Measurements from ENCODE around the gene PROP1. TPM values are rescaled to one million over a fixed set of nuclear protein-coding genes. Genes with fewer than 3 reads are reported as not detected.
"Not testable (repeated sequence)": the region's sequence is repeated elsewhere in the genome, so short reads cannot be mapped to it uniquely, and the experiment has no call there.

PROP1 gene
- total RNA-seq (not detected in 2 replicates), polyA plus RNA-seq (not detected in 2 replicates), polyA minus RNA-seq (not detected in 2 replicates), Bru-seq, nascent RNA (not detected), BruChase-seq, experiment 1, labeled RNA remaining after a 6-hour chase (percentile 13 among the genes with signal in this experiment), BruChase-seq, experiment 2, labeled RNA remaining after a 2-hour chase (not detected)
- polyA plus RNA-seq (2011; cell fraction: cytosol; rRNA removed): not detected in 2 replicates
- polyA plus RNA-seq (2011; cell fraction: nucleus; rRNA removed): not detected in 2 replicates
- polyA plus RNA-seq (2012): not detected in 2 replicates
- not detected for polyA minus RNA-seq (2011; cell fraction: cytosol; rRNA and poly(A)+ RNA removed)
- polyA minus RNA-seq (2011; cell fraction: nucleus; rRNA and poly(A)+ RNA removed): not detected in 2 replicates
- long read RNA-seq: 0 reads

DNA sequence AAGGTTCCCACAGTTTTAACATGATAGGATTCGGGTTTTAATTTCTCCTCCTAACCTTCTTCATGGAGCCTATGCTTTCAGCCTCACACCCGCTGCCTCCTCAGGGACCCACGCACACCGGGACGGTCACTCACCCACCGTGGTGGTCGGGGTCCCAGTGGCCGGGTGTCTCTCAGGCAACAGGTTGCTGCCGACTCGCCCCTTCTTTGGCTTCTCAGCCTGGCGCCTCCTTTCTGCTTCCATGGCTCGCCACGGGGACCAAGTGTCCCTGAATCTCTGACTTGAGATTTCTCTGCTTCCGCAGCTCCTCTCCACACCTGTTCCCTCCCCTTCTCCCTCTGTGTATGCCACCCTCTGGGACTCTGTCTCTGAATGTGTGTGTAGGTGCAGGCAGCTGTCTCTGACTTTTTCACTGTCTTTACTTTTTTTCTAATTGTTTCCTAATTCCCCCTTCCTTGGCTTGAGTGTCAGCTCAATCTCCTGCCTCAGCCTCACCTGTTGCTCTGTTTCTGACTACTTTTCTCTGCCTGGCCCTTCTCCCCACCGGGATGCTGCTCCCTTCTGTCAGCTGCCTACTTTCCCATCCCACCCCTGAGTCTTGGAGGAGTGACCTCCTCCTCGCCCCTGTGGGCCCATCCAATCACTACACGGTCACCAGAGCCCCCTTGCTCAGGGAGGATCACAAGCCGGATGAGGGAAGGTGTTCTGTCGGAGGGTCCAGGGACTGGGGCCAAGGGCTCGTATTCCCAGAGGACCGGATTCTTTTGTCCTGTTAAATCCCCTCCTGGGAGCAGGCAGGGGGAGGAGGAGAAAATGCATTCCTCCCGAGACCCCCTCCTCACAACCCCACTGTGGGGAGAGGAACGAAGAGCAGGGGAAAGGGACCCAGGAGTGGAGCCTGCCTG is at the start of gene PROP1:
TSS of gene PROP1 (minus strand) at position 552 of the 905 bp plus-strand sequence. CDS start at position 243, 309 bp downstream.
- intact Hi-C loops (cut with micrococcal nuclease) (no loop called here), dilution Hi-C loops (cut with MboI; ENCODE audit: extremely low pct_ligation_motif_present, low sequenced_read_pairs) (no loop called here)
- Histone ChIP-seq H3K4me1 (ENCODE audit: control insufficient read depth, extremely low read depth, insufficient read depth, low read length) (no peaks in the 10 kb centered on the region), H3K79me2 (ENCODE audit: control insufficient read depth, insufficient read depth, low read length) (no peaks in the 10 kb centered on the region), H4K20me1 (replicated peaks; ENCODE audit: control insufficient read depth, extremely low read depth, insufficient read depth, low read length) (no peaks in the 10 kb centered on the region), H2AFZ (ENCODE audit: low read depth, low read length) (no peak within 1 kb of the TSS), H3K27me3 (ENCODE audit: control insufficient read depth in 2 of 2, insufficient read depth in 2 of 2, low read length in 2 of 2) (peaks cover 0 to 2% of the 10 kb centered on the region in 2 experiments), H3K27ac (ENCODE audit: insufficient read depth, low read depth, low read length) (no peak within 1 kb of the TSS), H3K9ac (replicated peaks; ENCODE audit: extremely low read depth, insufficient read depth, low read length) (no peak within 1 kb of the TSS), H3K4me2 (ENCODE audit: insufficient read depth, low read length) (no peak within 1 kb of the TSS), H3K4me3 (replicated peaks in 1 of 3; ENCODE audit: insufficient read depth in 1 of 3, low read depth in 1 of 3, low read length in 3 of 3) (no peak within 1 kb of the TSS), H3K9me3 (replicated peaks; ENCODE audit: control insufficient read depth, insufficient read depth, low read length) (no peaks in the 10 kb centered on the region), H3K36me3 (ENCODE audit: control insufficient read depth in 2 of 2, extremely low read depth in 1 of 2, insufficient read depth in 2 of 2, low read length in 2 of 2) (no peaks in the 10 kb centered on the region), H3K9me1 (replicated peaks; ENCODE audit: control insufficient read depth, extremely low read depth, insufficient read depth, low read length) (no peaks in the 10 kb centered on the region)
- FAIRE-seq (no peak), DNase-seq (ENCODE audit: low read depth, low spot score) (no peak)
- ChIA-PET CTCF (interaction anchor here (1.0 kb wide), 1 partner anchor 9 kb away, joined by 3 read pairs; no protein-coding TSS in a partner anchor), POLR2A (no interaction called here)
- BruUV-seq (replicated peaks): no TSS peak
- TF ChIP-seq JUN (IDR thresholded peaks at IDR 0.05; ENCODE audit: borderline replicate concordance, insufficient read depth, insufficient read length, low read depth) (no peak), EZH2 (IDR thresholded peaks at IDR 0.05; ENCODE audit: borderline replicate concordance, low read depth, low read length, severe bottlenecking) (no peak), POLR2AphosphoS5 (IDR thresholded peaks at IDR 0.05; ENCODE audit: insufficient read depth, low read depth, low read length) (no peak), FOS (IDR thresholded peaks at IDR 0.05; ENCODE audit: borderline replicate concordance, insufficient read depth, low read length) (no peak), MYC (IDR thresholded peaks at IDR 0.05; ENCODE audit: low read depth, low read length) (no peak), POLR2A (IDR thresholded peaks at IDR 0.05; ENCODE audit: low read depth, low read length) (no peak), MAX (IDR thresholded peaks at IDR 0.05; ENCODE audit: insufficient read depth, insufficient read length) (no peak), CTCF (IDR thresholded peaks at IDR 0.05; ENCODE audit: extremely low read depth in 1 of 2, insufficient read depth in 1 of 2, low read depth in 1 of 2, low read length in 2 of 2) (no peak), GATA2 (IDR thresholded peaks at IDR 0.05; ENCODE audit: insufficient read depth, insufficient read length, low read depth, low read length) (no peak)

DNA sequence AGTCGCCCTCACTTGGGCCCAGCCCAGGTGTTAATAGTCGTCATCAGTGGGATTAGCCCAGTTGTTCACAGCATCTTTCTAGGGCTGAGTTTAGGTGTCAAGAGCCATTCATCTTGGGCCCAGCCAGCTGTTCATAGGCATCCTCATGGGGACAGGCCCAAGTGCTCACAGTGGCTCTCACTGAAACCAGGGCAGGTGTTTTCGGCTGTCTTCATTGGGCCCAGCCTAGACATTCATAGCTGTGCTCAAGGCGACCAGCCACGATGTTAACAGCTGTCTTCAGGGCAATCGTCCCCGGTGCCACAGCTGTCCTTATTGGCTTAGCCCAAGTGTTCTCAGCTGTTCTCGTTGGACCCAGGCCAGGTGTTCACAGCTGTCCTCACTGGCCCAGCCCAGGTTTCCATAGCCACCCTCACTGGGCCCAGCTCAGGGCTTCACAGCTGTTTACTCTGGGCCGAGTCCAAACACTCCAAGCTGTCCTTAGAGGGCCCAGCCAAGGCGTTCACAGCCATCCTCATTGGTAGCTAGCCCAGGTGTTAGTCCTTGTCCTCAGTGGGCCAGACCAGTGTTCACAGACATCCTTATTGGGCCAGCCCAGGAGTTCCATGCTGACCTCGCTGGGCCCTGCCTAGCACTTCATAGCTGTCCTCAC is 23.5 kb upstream of the PROP1 start:
- H4K20me1 ChIP-seq (replicated peaks; ENCODE audit: control insufficient read depth, extremely low read depth, insufficient read depth, low read length); intact Hi-C loops (cut with micrococcal nuclease); dilution Hi-C loops (cut with MboI; ENCODE audit: extremely low pct_ligation_motif_present, low sequenced_read_pairs); H3K4me3 ChIP-seq (replicated peaks in 1 of 3; ENCODE audit: insufficient read depth in 1 of 3, low read depth in 1 of 3, low read length in 3 of 3); H3K79me2 ChIP-seq (ENCODE audit: control insufficient read depth, insufficient read depth, low read length); H3K9me3 ChIP-seq (replicated peaks; ENCODE audit: control insufficient read depth, insufficient read depth, low read length); FAIRE-seq; H3K9me1 ChIP-seq (replicated peaks; ENCODE audit: control insufficient read depth, extremely low read depth, insufficient read depth, low read length); H3K9ac ChIP-seq (replicated peaks; ENCODE audit: extremely low read depth, insufficient read depth, low read length); H3K27me3 ChIP-seq (ENCODE audit: control insufficient read depth in 2 of 2, insufficient read depth in 2 of 2, low read length in 2 of 2); DNase-seq (ENCODE audit: low read depth, low spot score); BruUV-seq (replicated peaks); H3K27ac ChIP-seq (ENCODE audit: insufficient read depth, low read depth, low read length); H3K4me2 ChIP-seq (ENCODE audit: insufficient read depth, low read length); CTCF ChIA-PET; H3K4me1 ChIP-seq (ENCODE audit: control insufficient read depth, extremely low read depth, insufficient read depth, low read length); H3K36me3 ChIP-seq (ENCODE audit: control insufficient read depth in 2 of 2, extremely low read depth in 1 of 2, insufficient read depth in 2 of 2, low read length in 2 of 2); POLR2A ChIA-PET; H2AFZ ChIP-seq (ENCODE audit: low read depth, low read length): not testable (repeated sequence)

All from endothelial cell of umbilical vein (primary cell).